HG02798 (cell line): ENCODE measurements around the gene MYO15B.

Source experiments
- ATAC-seq: cut with Tn5 transposase; IDR thresholded peaks from one replicate; pipeline ENCODE4 v1.9.1; 2021; ENCODE audit warnings: mild to moderate bottlenecking; ENCODE audit not compliant: unreplicated experiment, poor library complexity

The MYO15B gene

DNA sequence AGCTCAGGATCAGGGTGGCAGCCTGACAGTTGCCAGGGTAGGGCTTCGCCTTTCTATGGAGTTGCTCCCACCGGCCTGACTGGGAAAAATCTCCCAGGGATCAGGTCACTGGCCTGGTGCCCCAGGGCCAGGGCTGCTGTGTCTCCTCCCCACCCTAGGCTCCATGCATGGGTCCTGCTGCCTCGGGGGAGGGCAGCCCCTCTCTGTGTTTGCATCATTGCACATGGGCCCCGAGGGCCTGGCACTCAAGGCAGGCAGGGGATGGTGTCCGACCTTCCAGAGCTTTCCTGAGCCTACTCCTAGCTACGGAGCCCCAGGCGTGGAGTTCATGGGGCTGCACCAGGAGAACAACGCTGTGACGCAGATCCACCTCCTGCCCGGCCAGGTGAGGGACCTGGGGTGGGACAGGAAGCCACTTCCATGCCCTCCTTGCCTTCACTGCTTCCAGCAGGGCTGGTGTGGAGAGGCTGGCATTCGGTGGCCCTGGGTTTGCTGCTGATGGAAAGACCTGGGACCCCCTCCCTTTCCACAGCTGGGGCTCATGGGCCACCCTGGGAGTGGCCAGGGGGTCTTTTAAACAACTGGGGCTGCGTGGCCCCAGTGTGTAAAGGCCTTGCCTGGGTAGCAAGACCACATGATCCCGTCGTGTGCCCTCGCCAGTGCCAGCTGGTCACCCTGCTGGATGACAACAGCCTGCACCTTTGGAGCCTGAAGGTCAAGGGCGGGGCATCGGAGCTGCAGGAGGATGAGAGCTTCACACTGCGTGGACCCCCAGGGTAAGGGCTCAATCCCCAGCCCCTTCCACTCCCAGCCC, 29.5 kb upstream of the MYO15B start:
- no peak for ATAC-seq

DNA sequence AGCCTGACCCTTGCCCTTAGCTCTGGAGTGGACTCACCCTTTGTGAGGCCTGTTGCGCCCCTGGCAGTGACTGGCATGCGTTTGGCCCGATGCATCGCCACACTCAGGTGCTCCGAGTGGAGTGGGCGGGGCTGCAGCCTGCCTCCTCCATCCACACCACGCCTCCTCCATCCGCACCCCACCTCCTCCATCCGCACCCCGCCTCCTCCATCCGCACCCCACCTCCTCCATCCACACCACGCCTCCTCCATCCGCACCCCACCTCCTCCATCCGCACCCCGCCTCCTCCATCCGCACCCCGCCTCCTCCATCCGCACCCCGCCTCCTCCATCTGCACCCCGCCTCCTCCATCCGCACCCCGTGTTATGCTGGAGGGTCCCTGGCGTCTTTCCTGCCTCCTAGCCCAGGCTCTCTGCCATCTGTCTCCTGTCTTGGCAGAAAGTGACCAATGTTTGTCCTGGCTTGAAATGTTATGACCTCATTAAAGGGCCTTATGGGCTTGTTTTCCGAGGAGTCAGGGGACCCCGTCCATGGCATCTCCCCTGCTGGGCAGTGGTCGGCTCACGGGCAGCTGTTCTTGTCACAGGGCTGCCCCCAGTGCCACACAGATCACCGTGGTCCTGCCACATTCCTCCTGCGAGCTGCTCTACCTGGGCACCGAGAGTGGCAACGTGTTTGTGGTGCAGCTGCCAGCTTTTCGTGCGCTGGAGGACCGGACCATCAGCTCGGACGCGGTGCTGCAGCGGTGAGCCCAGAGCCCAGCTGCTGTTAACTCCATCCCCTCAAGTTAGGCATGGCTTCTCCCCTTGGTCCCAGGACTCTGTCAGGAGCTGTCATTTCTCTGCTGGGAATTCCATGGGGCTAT, 28.7 kb upstream of the MYO15B start:
- ATAC-seq: no peak

DNA sequence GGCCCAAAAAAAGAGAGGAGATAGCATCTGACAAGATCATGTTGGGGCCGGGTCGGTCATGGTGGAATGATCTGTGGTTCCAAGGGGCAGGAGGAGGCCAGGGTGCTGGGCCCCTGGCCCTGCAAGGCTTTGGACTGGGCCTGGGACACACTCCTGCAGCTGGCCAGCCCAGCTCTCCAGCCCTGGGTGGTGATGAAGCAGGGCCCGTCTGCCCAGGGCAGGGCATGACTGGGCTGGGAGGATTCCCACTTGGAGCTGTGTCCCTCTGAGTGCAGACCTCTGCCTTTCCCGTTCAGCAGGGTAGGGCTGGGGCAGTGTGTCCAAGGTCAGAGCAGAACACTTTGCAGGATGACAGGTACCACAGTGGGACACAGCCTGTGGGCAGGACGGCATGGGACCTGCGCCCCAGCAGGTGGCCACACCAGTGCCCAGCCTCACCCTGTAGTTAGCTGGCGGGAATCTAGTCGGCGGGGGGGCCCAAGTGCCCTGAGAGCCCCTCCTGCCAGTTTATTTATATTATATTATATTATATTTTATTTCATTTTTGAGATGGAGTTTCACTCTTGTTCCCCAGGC, 27.6 kb upstream of the MYO15B start:
- ATAC-seq: no peak

DNA sequence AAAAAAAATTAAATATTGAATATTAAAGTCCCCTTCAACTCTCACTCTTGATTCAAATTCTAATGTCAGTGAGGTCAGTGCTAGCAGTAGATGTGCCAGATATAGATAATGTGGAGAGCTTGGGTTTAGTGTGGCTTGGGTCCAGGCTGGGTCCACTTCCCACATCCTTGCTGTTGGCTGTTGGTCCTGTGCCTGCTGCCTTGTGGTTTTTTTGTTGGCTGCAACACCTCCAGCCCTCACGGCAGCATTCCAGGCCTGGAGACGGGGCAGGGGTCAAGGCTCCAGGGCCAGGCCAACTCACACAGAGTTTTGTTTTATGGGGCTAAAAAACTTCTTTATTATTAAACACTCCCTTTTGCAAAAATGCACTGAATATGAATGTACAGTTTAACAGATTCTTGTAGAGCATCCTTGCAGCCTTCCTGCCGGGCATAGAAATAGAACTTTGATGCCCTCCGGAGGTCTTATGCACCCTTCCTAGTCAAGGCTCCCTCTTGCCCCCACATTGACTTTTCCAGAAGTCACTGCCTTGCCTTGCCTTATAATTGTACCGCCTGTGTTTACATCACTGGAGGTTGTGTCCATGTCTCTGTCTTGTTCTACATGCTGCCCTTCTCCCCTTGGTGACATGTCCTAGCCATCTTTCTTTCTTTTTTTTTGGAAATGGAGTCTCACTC, 25.5 kb upstream of the MYO15B start:
- ATAC-seq: no peak

DNA sequence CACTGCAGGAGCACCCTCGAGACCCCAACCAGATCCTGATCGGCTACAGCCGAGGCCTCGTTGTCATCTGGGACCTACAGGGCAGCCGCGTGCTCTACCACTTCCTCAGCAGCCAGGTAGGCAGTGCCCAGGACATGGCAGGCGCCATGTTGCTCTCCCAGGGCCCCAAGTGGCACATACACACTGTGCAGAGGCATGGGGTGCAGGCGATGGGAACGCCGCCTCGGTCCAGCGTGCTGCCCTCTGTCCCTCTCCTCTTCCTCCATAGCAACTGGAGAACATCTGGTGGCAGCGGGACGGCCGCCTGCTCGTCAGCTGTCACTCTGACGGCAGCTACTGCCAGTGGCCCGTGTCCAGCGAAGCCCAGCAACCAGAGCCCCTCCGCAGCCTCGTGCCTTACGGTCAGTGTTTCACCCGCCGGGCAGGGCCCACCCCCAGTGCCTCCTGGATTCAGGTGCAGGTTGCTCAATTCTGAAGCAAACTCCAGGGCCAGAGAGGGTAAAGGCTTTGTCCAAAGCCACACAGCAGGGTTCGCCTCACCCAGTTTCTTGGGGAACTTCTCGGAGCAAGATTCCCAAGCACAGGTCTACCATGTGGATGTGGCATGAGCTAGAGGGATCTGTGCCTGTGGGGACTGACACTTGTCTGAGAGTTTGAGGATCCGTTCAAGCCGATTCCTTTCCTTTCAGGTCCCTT, 24.4 kb upstream of the MYO15B start:
- no peak for ATAC-seq

DNA sequence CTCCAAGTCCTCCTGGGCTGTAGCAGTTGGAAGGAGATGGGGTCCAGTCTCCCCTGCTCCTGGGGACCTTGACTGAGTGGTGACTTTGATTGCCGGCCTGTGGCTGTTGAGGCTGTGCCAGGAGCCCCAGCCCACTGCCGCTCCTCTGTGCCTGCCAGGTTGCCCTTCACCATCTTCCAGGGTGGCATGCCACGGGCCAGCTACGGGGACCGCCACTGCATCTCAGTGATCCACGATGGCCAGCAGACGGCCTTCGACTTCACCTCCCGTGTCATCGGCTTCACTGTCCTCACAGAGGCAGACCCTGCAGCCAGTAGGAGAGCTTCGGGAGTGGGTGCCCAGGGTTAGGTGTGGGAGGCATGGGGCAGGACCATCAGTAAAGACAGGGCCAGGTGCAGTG, 23.4 kb upstream of the MYO15B start:
- ATAC-seq: no peak

DNA sequence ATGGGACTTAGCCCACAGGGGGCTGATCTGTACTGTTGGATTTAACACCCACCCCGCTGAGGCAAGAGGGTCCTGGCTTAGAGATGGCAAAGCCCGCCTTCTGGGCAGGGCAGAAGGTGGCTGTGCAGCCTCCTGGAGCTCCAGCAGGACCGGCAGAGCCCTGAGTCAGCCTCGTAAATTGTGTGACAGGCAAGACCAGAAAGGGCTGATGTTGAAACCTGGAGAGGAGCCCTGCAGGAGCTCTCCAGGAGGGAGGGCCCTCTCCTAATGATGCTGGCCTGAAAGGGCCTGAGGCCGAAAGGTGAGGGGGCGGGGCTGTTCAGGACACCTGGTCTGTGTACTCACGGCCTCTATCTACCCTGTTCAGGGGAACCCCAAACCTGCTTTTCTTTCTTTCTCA, 22.5 kb upstream of the MYO15B start:
- ATAC-seq: no peak

DNA sequence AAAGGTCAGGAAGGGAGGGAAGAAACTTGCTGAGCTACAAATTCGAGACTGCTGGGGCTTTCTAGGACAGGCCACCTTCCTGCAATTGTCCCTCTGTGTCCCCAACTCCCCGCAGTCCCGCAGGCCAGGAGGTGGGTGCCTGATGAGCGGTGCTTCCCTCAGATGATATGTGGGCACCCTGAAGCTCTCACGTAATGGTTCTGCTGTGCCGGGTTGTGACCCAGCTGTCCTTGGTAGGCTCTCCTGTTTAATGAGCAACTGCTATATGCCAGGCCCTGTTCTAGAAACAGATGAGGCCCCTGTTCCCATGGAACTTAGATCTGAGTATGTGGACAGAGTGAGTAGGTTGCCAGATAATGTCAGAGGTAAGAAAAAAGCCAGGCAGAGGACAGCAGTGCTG, 22.0 kb upstream of the MYO15B start:
- ATAC-seq: no peak

DNA sequence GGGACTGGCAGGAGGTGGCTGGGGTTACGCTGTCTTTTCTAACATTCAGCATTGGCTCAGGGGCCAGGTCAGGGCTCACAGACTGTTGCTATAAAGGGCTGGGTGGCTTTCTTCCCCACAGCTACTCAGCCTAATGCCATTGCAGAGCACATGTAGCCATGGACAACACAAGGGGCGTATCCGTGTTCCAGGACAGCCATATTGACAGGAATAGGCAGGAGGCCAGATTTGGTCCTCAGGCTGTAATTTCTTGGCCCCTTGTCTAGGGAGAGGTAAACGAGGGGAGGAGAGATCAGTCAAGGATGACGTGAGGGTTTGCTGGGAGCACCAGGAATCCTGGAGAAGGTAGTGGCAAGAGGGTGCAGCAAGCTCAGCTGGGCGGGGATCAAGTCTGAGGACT, 21.2 kb upstream of the MYO15B start:
- no peak for ATAC-seq

DNA sequence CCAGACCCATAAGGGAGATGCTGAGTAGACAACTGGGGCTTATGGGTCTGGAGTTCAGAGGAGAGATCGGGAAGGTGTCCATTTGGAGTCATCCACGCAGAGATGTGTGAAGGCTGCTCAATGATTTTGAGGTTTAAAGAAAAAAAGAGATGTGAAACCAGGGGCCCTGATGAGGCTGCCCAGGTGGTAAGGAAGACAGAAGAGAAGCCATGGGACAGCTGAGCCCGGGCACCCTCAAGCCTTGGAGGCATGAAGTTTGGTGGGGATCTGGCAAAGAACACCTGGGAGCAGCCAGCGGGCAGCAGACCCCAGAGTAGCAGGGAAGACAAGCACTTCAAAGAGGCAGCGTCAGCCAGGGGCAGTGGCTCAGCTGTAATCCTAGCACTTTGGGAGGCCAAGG, 20.8 kb upstream of the MYO15B start:
- ATAC-seq: no peak

DNA sequence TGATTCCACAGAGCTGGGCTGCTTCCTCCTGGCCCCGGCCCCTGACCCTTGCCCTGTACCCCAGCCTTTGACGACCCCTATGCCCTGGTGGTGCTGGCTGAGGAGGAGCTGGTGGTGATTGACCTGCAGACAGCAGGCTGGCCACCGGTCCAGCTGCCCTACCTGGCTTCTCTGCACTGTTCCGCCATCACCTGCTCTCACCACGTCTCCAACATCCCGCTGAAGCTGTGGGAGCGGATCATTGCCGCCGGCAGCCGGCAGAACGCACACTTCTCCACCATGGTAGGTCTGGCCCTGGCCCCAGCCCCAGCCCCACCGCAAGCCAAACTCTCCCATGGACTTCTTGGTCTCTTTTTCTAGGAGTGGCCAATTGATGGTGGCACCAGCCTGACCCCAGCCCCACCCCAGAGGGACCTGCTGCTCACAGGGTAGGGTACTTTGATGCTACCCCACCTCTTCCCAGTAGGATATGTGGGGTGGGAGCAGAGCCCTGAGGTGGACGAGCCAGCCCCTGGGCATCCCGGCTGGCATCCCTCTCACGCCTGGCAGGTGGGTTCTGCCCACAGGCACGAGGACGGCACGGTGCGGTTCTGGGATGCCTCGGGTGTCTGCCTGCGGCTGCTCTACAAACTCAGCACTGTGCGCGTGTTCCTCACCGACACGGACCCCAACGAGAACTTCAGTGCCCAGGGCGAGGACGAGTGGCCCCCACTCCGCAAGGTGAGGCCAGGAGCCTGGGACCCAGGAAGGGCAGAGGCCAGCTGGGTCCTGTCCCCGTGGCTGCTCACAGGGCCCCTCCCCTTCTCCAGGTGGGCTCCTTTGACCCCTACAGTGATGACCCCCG, 19.0 kb upstream of the MYO15B start:
- ATAC-seq: no peak

DNA sequence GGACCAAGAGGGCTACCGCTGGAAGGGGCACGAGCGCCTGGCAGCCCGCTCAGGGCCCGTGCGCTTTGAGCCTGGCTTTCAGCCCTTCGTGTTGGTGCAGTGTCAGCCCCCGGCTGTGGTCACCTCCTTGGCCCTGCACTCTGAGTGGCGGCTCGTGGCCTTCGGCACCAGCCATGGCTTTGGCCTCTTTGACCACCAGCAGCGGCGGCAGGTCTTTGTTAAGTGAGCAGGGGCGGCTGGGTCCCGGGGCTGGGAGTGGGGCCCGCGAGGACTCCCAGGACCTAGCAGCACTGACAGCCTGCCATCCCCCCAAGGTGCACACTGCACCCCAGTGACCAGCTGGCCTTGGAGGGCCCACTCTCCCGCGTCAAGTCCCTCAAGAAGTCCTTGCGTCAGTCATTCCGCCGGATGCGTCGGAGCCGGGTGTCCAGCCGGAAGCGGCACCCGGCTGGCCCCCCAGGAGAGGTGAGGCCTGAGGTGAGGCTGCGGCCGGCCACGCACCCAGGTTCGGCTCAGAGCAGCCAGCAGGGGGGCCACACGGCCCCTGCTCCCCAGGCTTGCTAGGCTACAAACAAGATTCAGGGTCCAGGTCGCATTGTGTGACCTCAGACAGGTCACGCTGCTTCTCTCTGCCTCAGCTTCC, 17.4 kb upstream of the MYO15B start:
- ATAC-seq: no peak

DNA sequence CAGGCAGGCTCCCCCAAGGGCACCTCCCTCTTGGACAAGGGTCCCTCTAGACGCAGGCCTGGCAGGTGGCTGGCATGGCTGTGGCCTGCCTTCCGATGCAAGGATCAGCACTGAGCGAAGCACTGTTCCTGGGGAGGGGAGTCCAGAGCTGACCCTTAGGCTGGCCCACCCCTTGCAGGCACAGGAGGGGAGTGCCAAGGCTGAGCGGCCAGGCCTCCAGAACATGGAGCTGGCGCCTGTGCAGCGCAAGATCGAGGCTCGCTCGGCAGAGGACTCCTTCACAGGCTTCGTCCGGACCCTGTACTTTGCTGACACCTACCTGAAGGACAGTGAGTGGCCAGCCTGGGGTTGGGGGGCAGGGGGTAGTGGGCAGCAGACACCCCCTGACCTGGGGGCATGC, 16.8 kb upstream of the MYO15B start:
- no peak for ATAC-seq

DNA sequence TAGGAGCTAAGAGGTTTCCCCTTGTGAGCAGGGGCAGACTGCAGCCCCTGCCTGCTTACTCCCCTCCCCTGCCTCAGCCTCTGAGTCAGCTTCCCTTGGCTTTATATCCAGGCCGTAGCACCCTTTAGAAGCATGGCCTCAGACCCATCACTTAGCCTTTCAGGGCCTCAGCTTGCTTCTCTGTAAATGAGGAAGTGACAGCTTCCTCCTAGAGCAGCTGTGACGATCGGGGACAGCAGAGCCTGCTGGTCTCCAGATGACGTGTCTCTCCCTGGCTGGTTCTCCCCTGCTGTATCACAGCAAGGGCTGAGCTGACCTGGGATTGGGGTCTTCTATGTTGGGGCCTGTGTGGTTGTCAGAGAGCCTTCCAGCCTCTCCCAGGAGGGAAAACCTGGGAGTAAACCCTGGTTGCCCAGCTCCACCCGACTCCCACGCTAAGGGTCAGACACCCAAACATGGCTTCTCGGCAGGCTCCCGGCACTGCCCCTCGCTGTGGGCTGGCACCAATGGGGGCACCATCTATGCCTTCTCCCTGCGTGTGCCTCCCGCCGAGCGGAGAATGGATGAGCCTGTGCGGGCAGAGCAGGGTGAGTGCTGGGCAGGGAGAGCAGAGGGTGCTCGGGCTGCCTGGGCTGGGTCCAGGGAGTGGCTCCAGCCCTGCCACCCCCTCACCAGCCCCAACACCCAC, 16.3 kb upstream of the MYO15B start:
- ATAC-seq: no peak

DNA sequence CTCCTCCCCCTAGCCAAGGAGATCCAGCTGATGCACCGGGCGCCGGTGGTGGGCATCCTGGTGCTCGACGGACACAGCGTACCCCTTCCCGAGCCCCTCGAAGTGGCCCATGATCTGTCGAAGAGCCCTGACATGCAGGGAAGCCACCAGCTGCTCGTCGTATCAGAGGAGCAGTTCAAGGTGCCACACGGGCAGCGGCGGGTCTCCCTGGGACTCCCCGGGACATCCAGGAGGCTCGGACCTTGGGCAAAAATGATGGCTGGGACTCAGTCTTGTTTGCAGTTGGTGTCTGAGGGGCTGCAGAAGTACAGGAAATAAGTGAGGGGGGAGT, 15.8 kb upstream of the MYO15B start:
- ATAC-seq: no peak

DNA sequence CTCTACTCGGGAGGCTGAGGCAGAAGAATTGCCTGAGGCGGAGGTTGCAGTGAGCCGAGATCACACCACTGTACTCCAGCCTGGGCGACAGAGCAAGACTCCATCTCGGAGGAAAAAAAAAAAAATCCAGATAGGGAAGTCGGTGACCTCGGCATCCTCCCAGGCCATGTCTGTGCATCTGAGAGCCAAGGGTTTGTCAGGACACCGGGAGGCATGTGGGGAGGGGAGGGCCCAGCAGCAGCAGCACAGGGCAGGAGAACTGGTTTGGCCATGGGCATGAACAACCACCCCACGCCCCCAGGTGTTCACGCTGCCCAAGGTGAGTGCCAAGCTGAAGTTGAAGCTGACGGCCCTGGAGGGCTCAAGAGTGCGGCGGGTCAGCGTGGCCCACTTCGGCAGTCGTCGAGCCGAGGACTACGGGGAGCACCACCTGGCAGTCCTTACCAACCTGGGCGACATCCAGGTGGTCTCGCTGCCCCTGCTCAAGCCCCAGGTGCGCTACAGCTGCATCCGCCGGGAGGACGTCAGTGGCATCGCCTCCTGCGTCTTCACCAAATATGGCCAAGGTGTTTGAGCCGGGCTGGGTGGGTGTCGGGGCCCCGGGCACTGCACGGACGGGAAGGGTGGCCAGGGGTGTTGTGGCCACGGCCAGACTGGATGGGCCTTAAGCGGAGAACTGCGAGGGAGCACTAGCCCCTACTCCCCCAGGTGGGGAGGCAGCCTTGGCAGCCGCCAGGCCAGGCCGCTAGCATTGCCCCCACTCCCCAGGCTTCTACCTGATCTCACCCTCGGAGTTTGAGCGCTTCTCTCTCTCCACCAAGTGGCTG, 14.7 kb upstream of the MYO15B start:
- ATAC-seq: no peak

DNA sequence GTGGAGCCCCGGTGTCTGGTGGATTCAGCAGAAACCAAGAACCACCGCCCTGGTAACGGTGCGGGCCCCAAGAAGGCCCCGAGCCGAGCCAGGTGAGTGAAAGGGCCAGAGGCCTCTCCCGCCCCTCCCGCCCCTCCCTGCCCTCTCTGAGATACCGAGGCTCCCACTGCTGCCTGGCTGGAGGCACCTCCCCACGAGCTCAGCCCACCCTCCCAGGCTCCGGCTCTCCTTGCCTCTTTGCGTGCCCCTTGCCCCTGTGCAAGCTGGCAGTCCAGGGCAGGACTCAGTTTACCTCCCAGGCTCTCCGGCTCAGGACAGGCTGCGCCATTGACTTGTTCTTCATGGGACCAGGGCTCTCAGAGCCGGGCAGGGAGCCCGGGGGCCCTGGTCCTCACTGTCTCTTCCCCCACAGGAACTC, 14.1 kb upstream of the MYO15B start:
- ATAC-seq: no peak

DNA sequence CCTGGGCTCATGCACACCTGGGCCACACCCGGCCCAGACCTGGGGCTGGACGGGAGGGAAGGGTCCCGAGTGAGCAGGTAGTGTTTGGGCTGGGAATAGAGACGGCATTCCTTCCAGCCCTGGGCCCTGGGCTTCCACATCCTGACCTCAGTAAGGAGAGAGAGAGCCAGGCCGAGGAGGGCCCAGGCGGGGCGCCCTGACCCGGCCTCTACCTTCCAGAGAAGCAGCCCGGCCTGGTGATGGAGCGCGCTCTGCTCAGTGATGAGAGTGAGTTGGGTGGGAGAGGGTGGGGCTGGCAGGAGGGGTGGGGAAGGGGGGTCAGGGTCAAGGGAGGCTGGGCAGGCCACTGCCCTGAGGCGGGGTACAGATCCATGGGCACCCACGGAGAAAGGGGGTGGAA, 13.6 kb upstream of the MYO15B start:
- ATAC-seq: no peak
